Activated CD8-positive, alpha-beta memory T cell treated with anti-CD3 and anti-CD28 coated beads, Interleukin-2, amount 50 U/mL, for 48 hours (primary cell): Measurements from ENCODE around the gene DUSP8.

Experiments used
- DNase-seq: peaks from one replicate; pipeline ENCODE4 v3.0.0-alpha.2; 2020

Gene DUSP8

DNA sequence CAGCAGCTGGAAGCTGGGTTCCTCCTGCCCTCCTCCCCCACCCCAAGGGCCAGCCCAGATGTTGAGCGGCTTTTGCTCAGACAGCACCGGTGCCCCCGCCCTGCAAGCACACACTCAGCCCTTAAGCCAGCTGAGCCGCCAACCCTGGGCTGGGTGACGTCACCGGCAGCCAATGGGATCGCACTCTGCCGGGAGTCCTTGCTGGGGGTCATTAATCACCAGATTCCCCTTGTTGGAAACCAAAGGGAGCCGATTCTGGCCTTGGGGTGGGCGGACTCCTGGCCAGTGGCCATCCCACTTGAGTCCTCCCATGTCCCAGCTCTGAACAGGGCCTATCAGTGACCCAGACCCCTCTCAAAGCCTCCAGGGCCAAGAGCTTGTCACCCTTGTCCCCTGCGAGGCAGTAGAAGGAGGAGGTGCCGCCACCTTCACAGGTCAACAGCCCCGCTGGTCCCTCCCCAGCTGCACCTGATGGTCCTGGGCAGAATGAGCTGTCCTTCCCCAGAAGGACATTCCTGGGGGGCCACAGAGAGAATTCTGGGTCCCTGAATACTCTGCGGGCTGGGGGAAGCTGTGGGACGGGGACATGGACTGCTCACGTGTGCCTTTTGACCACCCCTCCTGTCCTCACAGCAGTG is 7.4 kb downstream of the DUSP8 start:
- DNase-seq = no peak

DNA sequence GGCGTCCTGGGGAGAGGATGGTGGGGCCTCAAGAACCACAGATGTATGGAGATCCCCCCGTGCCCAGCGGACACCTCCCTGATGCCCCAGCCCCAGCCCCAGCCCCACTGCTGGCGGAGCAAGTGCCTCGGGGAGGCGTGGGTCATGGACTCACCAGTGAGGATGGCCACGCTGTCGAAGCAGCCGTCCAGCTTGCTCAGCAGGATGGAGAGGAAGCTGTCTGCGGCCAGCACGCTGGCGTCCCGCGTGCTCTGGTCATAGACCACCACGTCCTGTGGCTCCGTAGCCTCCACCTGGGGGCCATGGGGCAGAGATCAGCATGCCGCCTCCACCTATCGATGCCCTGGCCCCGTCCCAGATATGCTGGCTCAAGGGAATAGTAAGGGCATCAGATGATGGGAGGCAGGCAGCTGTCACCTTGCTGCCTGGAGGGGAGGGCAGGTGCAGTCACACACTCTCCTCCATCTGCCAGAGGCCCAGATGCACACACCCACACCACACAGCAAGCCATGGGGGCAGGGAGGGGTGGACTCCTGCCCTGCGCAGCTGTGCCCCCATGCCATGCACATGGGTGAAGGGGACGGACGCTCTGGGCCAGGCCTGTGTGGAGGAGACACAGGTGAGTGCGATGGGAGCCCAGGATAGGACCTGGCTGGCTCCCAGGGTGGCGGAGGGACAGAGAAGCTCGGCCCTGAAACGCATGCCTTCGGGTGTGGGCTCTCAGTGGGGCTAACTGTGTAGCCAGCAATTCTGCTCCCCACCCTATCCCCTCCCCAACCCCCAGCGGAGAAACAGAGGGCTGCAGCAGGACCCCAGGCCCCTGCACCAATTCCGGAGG is 8.2 kb downstream of the DUSP8 start:
- DNase-seq = no peak

DNA sequence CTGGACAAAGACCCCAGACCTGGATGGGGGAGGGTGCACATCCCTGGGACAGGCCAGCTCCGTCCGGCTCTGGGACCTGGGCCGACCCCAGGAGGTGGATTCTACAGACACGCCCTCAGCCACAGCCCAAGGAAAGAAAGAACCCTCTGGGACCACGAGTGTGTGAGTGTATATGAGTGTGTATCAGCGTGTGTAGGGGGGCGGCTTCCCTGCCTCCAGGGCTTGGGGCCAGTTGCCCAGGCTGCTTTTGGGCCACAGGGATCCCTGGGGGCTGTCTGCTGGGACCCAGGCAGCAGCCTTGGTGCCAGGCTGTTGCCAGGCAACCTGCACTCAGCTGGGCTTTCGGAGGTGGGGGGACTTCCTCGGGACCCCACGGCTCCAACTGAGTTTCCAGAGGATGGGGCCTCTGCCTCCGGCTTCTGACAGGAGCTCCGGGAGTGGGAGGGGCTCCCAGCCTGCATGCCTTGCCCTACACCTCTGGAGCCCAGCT is 8.9 kb downstream of the DUSP8 start:
- DNase-seq = no peak

DNA sequence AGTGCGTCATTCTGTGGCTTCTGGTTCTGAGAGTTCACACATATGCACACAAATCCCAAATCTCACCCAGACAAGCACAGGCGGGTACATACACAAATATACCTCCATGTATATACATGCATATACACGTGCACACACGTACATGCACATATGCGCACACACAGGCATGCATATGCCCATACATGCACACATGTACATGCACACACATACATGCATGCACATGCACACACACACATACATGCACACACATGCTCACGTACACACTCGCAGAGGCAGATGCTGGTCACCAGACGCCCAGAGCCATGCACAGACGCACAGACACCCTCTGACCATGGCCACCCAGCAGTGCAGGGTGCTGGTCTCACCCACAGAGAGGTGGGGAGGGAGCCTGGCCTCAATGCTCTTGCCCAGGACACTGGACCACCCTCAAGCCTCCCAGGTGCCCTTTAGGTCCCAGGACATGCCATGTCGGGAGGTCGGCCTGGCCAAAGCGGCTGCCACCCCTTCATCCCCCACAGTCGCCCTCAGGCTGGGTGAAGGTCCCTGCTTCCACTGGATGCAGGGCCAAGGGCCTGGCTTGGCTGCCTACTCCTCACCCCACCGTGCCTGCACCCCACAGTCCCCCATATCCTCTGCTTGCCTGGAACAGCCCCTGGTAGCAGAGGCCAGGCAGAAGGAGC is 9.5 kb downstream of the DUSP8 start:
- DNase-seq = no peak

DNA sequence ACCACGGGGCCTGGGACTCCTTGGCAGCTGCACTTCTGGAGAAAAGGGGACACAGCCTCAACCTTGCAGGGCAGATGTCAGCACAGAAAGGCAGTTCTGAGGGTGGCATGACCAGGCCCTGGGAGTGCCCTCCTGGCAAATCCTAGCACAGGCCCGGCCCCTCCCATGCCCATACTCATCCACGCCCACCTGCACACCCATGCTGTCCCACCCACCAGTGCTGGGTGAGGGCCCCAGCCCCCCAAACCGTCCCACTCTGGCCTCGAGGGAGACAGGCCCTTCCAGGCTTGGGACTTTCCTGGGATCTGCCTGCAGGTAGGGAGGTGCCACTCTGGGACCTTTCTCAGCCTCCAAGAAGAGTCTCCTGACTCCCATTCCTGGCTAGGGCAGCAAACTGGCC is 10.1 kb downstream of the DUSP8 start:
- DNase-seq = no peak

DNA sequence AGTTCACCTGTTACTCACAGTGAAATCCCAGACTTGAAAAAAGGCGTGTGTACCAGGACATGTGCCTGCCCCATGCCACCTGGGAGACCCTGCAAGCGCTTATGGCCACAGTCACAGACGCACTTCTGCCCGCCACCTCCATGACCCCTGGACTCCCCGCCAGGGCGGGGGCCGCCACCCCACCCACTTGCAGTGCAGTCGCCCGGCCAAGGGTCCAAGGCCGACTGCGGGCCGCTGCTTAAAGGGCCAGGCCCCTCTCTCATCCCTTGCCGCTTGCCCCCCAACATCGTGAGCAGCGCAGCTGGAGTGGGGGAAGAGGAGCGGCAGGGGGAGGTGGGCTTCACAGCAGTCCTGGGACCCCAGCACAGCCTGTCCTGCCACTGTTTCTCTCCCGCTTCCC is 10.8 kb downstream of the DUSP8 start:
- DNase-seq = no peak

DNA sequence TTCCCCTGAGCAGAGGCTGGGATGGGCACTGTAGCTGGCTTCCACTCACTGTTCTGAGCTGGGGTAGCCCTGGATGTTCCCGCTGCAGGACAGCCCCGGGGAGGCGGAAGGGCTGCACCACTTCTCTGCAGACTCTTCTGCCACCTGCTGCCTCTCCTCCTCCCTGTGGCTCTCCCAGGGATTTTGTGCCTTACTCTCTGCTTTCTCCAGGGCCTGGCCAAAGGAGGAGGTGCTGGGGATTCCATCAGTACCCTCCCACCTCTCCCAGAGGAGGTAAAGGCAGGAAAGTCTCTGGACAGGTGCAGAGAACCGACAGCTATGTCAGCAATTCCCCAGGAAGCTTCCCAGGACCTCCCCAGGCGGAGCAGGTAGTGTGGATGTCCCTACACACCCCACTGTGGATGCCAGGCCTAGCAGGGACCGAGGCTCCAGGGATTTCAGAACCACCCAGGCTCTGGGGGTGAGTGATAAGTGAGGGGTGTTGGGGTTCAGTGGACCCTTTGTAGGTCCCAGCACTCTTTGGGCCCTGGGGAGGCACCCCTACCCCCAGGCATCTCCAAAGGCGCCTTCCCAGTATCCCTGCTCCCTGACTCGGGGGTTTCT is 11.3 kb downstream of the DUSP8 start:
- DNase-seq = no peak

DNA sequence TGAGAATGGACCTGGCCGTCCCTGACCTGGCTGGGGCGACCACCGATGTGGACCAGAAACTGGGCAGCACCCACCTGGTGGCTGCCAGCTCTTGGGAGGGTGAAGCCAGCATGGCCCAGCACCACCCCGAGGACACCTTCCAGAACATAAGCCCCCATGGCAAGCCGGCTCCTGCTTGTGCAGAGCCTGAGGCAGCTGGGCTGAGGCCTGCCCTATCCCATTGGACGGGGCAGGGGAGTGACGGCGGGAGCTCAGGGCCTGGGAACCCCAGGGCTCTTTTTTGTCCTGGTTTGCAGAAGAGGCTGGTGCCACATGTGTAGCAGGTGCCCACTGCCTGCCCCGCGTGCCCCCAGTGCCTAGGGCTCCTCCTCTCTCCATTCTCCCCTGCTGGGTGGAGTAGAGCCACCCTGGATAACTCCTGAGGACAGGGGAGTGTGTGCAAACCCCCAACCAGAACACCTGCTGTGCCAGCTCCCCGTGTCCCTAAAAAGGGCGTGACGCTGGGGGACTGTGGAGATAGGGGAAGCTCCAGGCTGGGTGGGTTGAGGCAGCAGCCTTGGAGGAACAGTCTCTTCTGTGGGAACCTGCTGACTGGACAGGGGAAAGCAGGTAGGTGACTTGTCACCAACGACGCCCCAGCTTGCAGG is 11.9 kb downstream of the DUSP8 start:
- DNase-seq = no peak

DNA sequence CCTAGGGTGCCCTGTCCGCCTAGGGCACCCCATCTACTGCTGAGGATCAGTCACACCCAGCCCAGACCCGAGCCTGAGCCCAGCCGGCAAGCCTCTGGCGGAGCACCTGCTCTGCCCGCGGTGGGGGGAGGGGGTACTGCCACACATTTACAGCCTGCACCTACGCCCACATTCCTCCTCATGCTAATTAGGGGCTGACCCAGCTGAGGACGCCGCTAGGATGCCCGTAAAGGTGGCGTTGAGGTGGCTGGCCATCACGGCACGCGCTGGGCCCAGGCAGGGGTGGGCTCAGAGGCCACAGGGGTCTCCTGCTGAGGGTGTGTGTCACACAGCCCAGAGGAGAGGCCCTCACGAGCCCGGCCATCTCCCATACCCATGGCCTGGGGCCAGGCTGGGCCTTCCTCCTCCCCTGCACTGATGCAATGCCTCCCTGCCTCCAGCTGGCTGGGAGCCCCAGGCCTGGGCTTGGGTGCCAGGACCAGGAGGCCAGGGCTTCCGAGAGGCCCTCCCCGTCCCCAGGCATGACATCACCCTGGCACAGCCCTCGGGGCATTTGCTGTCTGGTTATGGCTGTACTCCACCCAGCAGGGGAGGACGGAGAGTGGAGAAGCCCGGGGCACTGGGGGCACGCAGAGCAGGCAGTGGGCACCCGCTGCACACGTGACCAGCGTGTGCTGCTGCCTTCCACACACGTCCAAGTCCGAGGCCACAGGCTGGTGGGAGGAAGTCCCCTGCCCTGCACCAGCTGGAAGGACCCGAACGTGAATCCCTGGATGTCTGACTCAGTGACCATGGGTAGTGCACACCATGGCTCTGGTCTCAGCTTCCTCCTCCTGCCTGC is 12.7 kb downstream of the DUSP8 start:
- no peak for DNase-seq

DNA sequence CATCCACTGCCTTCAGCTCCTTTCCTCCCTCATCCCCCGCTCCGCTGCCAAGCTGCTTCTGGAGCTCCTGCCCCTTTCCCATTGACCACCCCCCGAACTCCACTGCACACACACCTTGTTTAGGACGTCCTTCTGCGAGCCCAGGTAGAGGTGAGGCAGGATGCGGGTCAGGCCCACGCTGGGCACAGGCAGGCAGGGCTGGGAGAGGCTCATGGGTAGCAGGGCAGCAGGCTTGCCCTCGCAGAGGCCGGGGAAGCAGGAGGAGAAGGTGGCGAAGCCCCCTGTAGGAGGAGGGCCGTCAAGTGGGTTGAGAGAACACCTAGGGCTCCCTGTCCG is 13.3 kb downstream of the DUSP8 start:
- DNase-seq = no peak

DNA sequence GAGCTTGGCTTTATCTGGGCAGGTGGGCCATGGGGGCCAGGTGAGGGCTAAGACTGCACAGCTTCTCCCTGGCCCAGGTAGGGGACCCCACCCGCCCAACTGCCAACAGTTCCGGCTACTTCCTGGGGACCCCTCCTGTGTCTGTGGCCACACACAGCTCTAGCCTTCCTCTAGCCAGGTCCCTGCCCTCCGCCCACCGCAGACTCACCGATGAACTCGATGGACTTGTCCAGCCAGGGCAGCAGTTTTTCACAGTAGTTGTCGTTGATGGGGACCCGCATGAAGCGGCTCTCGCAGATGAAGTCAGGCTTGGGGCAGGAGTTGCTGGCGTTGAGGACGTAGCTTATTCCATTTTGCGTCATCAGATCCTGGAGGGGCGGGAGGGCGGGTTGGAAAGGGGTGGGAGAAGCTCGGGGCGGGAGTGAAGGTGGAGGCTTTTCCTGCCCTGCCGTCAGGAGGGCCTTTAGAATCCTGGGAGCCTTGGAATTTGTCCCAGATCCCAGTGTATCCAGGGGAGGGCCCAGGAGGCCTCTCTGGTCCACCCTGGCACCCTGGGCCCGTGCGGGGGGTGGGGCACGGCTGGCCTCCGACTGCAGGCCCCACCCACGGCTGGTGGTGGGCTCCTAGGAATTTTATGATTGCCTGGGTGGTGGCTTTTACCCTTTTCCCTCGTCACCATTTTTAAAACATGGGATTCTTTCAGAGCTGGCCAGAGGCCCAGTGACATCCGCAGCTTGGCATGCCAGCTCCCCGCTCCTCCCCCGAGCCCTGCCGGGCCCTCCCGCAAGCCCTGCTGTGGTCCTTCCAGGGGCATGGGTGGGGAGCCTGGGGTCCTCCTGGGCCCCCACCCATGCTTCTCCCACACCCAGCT is 13.9 kb downstream of the DUSP8 start:
- no peak for DNase-seq

DNA sequence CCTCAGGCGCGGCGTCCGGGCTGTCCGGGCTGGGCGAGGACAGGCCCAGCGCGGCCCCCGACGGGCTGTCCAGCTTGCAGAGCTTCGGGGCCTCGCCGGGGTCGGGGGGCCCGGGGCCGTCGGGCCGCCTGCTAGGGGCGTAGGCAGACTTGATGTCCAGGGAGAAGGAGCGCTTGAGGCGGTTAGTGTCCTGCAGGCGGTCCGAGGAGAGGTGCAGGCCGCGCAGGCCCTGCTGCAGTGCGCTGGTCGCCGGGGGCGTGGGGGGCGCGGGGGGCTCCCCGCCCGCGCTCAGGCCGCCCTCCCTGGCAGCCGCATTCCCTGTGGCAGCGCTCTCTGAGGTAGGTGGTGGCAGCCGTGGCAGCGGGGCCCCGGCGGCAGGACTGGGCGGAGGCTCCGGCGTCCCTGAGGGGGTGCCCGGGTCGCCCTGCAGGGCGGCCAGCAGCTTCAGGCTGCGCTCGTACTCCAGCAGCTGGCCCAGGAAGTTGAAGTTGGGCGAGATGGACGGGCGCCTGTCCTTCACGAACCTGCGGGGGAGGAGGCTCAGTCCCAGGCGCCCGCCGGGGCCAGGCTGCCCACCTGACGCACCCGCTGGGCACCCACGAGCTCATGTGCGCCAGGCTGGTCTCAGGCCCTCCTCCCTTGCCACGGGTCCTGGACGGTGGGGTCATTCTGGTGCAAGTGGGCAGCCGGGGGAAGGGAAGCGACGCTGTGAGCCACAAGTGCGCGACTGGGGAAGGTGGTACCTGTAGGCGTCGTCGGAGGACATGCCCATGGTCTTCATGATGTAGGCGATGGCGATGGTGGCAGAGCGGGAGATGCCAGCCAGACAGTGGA is 14.8 kb downstream of the DUSP8 start:
- DNase-seq = no peak

DNA sequence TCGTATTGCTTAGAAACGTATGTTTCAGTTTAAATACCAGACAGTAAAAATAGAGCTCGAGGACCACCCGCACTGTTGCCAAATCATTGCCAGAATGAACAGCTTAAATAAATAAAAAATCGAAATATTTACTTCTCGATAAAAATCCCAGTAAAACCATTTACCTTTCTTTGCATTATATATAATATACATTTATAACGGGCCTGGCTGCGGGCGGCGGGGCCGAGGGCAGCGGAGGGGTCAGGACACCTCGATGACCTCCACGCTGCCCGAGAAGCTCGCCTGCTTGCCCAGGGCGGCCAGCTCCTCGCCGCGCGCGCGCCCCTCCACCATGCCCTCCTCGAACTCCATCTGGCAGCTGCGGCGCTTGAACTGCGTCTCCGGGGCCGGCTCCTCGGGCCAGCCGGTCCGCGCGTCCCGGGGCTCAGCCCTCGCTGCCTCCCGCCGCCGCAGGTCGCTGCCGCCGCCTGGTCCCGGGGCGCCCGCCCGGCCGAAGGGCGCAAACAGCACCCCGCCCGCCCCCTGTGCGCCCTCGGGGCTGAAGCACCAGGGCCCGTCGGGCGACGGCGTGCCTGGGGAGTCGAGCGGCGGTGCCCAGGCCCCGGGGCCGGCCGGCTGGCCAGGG is 15.7 kb downstream of the DUSP8 start:
- no peak for DNase-seq

DNA sequence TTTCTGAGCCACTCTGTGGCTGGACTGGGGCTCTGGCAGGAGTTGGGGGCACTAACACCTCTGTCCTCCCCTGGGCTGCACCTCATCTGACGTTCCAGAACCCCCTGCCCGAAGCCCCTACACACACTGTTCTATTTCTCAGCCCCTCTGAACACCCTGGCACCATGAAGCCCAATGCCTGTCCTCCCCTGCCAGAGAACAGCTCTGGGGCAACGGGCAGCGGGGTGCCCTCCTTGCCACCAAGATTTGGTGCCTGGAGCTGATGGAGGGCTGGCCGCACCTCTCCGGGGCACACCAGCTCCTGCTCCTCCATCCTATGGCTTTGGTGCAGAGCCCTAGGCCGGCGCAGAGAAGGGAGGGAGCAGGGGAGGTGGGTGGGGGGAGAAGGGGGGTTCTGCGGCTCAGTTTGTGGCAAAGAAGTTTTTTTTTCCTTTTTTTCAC is 16.3 kb downstream of the DUSP8 start:
- DNase-seq = no peak

DNA sequence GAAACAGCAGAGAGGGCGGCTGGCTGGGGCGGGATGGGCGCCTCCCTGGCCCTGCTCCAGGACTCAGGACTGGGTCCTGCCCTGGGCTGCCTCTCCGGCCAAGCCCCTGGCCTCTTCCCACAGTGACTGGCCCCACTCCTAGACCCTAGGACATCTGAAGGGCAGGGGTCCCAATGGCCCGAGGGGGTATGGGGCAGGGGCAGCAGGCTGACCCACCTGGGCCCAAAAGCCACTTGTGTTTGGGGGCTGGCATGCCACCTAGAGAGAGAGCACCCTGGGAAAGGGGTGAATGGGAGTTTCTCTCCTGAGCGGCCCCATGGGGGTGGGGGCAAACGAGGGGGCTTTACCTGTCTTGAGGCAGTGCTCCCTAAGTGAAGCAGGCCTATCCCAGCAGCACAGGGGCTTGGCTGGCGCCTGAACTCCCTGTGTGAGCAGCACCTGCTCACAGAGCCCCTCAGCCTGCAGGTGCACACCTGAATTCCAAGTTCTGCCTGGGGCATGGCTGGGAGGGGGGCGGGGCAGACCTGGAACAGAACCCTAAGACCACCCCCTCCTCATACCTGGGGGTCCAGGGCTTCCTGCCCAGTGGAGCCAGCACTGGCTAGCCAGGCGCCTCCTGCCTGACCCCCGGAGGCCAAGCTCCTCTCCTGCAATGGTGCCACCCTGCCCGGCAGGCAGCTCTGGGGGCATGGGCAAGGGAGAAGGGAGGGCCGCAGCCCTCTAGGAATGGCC is 16.9 kb downstream of the DUSP8 start:
- no peak for DNase-seq

DNA sequence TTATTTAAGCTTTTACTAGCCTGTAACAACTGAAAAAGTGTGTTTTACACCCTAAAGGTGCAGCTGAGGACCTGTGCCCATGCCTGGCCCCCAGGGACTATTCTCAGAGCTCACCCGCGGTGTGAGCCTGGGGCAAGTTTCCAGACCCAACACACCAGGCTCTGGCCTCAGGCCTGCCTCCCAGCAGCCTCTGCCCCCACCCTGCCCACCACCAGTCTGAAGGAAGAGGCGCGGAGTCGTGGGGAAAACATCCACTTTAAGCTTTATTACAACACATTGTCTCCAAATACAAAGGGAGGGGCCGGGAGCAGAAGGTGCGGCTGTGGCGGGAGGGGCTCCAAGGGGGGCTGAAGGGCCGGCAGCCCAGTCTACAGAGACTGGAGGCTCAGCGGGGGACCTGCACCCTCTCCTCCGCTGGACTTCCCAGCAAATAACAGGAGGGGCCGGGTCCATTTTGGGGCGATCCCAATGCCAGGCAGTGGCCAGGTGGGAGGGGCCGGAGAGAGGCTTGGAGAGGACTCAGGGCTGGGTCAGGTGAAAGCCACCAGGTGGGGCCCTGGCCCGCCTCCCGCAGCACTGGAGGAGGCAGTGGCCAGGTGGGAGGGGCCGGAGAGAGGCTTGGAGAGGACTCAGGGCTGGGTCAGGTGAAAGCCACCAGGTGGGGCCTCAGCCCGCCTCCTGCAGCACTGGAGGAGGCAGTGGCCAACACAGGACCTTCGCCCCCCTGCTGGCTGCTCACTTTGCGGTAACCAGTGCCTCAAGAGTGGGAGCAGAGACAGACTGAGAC is 18.1 kb downstream of the DUSP8 start:
- no peak for DNase-seq

DNA sequence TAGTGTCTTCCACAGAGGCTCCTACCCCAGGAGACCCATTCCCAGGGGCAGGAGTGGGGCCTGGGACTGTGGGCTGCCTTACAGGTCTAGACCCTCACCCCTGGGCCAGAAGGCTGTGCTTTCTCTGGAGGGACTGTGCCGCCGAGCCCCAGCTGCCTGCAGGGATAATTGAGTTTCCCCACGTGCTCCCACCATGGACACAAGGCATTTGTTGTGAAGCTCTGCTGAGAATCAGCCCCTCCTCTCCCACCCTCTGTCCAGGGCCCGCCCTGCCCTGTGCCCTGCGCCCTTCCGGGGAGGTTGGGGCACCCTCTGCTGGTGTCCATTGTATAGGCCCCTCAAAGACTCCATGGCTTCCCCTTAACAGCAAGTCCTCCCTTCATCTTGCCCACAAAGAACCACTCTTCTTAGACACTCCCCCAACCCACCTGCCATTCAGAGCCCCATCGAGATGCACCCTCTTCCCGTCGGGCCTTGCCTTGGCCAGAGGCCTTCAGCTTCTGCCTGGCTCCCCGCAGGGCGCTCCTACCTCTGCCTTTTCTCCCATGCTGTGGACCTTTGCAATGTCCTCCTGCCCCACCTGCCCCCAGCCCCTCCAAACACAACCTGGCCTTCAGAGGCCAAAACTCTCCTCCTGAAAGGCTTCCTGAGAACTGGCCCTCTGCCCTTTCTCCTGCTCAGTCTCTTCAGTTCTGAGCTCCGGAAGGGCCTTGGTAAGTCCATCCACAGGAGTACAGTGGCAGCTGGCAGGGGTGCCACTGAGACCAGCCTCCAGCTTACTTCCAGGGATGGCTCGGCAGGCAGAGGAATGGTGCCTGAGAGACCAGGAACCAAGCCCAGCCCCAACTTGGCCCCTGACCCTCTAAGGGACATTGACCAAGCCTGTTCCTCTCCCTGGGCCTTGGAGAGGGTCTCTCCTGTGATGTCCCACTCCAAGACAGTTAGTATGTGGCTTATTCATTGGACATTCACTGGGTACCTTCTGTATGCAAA is 22.4 kb downstream of the DUSP8 start:
- no peak for DNase-seq
